GM23248 (cell line): Measurements from ENCODE around the gene CA12. TPM values are rescaled to one million over a fixed set of nuclear protein-coding genes. Genes with fewer than 3 reads are reported as not detected.
A peak's percentile ranks its signal among the peaks of the same experiment; 100 is the strongest.

Source experiments
- DNase-seq: peaks from one replicate; pipeline ENCODE4 v3.0.0-alpha.2; 2015
- H2AFZ ChIP-seq: fragments of 200-600 bp; sonication (generic); 2 replicates; pipeline ENCODE4 v1.6.1; 2016; ENCODE audit warnings: antibody characterized with exemption
- H3F3A ChIP-seq: fragments of 200-600 bp; sonication (generic); 2 replicates; pipeline ENCODE4 v1.6.1; 2016; ENCODE audit warnings: mild to moderate bottlenecking, antibody characterized with exemption, mixed run types; ENCODE audit not compliant: insufficient read depth
- H3K27ac ChIP-seq: fragments of 200-600 bp; sonication (generic); 2 replicates; pipeline ENCODE4 v1.5.1; 2016; ENCODE audit warnings: mild to moderate bottlenecking
- H3K27me3 ChIP-seq: fragments of 200-600 bp; sonication (generic); replicated peaks from 2 replicates; pipeline ENCODE4 v1.6.1; 2016; ENCODE audit warnings: mild to moderate bottlenecking; ENCODE audit not compliant: insufficient read depth
- H3K36me3 ChIP-seq: fragments of 200-600 bp; sonication (generic); 2 replicates; pipeline ENCODE4 v1.6.1; 2016; ENCODE audit warnings: low read depth, mild to moderate bottlenecking
- H3K4me1 ChIP-seq: fragments of 200-600 bp; sonication (generic); 2 replicates; pipeline ENCODE4 v1.6.1; 2016; ENCODE audit warnings: mild to moderate bottlenecking; ENCODE audit not compliant: insufficient read depth
- H3K4me2 ChIP-seq: fragments of 200-600 bp; sonication (generic); one replicate; pipeline ENCODE4 v1.6.1; 2016; ENCODE audit warnings: mild to moderate bottlenecking; ENCODE audit not compliant: unreplicated experiment
- H3K4me3 ChIP-seq: fragments of 200-600 bp; sonication (generic); 2 replicates; pipeline ENCODE4 v1.5.1; 2016; ENCODE audit warnings: mild to moderate bottlenecking
- H3K79me2 ChIP-seq: fragments of 200-600 bp; sonication (generic); 2 replicates; pipeline ENCODE4 v1.6.1; 2016; ENCODE audit warnings: mild to moderate bottlenecking; ENCODE audit not compliant: insufficient read depth
- H3K9ac ChIP-seq: fragments of 200-600 bp; sonication (generic); 2 replicates; pipeline ENCODE4 v1.6.1; 2016; ENCODE audit warnings: mild to moderate bottlenecking
- H3K9me2 ChIP-seq: fragments of 200-600 bp; sonication (generic); 2 replicates; pipeline ENCODE4 v1.6.1; 2016; ENCODE audit warnings: mixed run types, mild to moderate bottlenecking, moderate library complexity; ENCODE audit not compliant: insufficient read depth
- H3K9me3 ChIP-seq: fragments of 200-600 bp; sonication (generic); one replicate; pipeline ENCODE4 v1.6.1; 2017; ENCODE audit warnings: low read depth
- H4K20me1 ChIP-seq: fragments of 200-600 bp; sonication (generic); 2 replicates; pipeline ENCODE4 v1.6.0; 2016; ENCODE audit not compliant: insufficient read depth
- EZH2 ChIP-seq: fragments of 200-600 bp; sonication (generic); IDR thresholded peaks from 2 replicates; pipeline ENCODE4 v1.6.1; 2018; ENCODE audit warnings: antibody characterized with exemption, mild to moderate bottlenecking; ENCODE audit not compliant: insufficient read depth, poor library complexity, severe bottlenecking
- EZH2phosphoT487 ChIP-seq: fragments of 200-600 bp; sonication (generic); IDR thresholded peaks from 2 replicates; pipeline ENCODE4 v1.6.1; 2018; ENCODE audit warnings: antibody characterized with exemption, moderate library complexity, mild to moderate bottlenecking, low read depth; ENCODE audit not compliant: insufficient read depth
- WGBS, 2 experiments: methylation state at CpG; one replicate each; pipeline ENCODE4 v1.1.6; 2015 to 2017; ENCODE audit warnings: low lambda C conversion rate in 2 of 2, low coverage in 1 of 2; ENCODE audit errors: missing lambda C conversion rate in 2 of 2; 5-methylcytosine and 5-hydroxymethylcytosine counted together
- in situ Hi-C: fragments of 300-500 bp; cut with MboI; formaldehyde crosslinking; loops from 2 replicates; pipeline ENCODE4 v1.15.0; 2020
- polyA plus RNA-seq: library from polyadenylated mRNA; unstranded; fragments of >200 nt; fragmentation: Nextera tagmentation; extraction: Ambion mirVana; gene quantifications from 2 replicates; pipeline ENCODE4 v1.2.1, GENCODE V29; 2016
- total RNA-seq: library from RNA; depleted of rRNA; stranded (reverse); fragments of >200 nt; shearing (Covaris generic); gene quantifications from 2 replicates; pipeline ENCODE4 v1.2.3, GENCODE V29; 2014

Gene CA12
- total and polyA plus RNA-seq, 2 experiments from 2014 or later, result 41.8 to 42.1 TPM

DNA sequence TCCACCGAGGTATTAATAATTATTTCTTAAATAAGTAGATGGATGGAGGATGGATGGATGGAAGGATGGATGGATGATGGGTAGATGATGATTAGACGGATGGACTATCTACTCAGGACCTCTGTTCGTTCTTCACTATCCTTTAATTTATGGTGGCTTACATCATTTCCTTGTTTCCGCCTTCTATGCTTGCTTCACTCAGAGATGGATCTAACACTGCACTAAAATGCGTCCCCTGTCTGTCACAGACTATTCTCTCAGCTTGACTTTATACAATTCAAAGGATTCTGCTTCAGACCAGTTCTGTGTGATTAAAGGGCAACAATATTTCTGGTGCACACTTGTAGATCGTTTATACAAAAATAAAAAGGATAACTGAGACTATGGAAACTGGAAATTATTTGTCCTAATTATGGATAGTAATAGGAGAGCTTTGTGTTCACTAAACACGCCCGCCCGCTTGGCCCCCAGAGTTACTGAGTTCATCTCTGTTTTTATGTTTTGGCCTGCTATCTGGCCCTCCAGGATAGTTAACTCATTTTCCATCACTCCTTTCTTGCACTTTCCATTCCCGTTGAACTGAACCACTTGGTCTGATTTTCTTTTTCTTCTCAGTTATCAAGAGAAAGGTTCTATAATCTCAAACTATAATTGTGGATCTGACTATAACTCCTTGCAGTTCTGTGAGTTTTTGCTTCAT, 41.4 kb upstream of the CA12 start:
- no peak for DNase-seq
- Histone ChIP-seq H3F3A (no peaks in the 10 kb centered on the region), H3K9me3 (no peaks in the 10 kb centered on the region), H3K4me1 (no peaks in the 10 kb centered on the region), H4K20me1 (no peaks in the 10 kb centered on the region), H3K9ac (no peak overlapping the region), H3K27ac (no peak overlapping the region), H3K4me2 (no peak overlapping the region), H3K36me3 (no peaks in the 10 kb centered on the region), H2AFZ (no peak overlapping the region), H3K79me2 (no peaks in the 10 kb centered on the region), H3K9me2 (no peaks in the 10 kb centered on the region), H3K4me3 (no peak overlapping the region), H3K27me3 (no peaks in the 10 kb centered on the region)
- 75 to 80% methylated on average over 10 of the region's 10 CpGs for WGBS, 2 experiments
- in situ Hi-C loops, result loop anchor here (25.0 kb wide), 2 partner anchors 261 to 636 kb away; partner anchors contain the start of gene RPS27L
- TF ChIP-seq EZH2, result no peak
- no peak for TF ChIP-seq EZH2phosphoT487

DNA sequence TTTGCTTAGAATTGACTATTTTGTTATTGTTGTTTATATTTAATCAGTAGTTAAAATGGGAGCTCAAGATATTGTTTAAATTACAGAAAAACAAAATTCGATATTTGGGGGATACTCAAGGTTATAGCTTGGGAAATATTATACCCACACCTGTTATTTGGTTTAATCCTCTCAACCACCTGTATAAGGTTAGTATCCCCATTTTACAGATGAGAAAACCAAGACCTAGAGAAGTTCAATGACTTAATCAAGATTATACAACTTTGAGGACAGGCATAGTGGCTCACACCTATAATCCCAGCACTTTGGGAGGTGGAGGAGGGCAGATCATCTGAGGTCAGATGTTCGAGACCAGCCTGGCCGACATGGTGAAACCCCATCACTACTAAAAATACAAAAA, 39.8 kb upstream of the CA12 start:
- no peak for TF ChIP-seq EZH2
- no peak for TF ChIP-seq EZH2phosphoT487
- H3K27me3 ChIP-seq, result no peaks in the 10 kb centered on the region
- H3K9me2 ChIP-seq, result no peaks in the 10 kb centered on the region
- H3K27ac ChIP-seq, result no peak overlapping the region
- no peak for DNase-seq
- in situ Hi-C loops, result loop anchor here (25.0 kb wide), 2 partner anchors 259 to 634 kb away; partner anchors contain the start of gene RPS27L
- no peak overlapping the region for H2AFZ ChIP-seq
- H3K9me3 ChIP-seq, result no peaks in the 10 kb centered on the region
- no peak overlapping the region for H3K4me3 ChIP-seq
- 67 to 73% methylated on average over 3 of the region's 3 CpGs for WGBS, 2 experiments
- no peaks in the 10 kb centered on the region for H3K4me1 ChIP-seq
- no peaks in the 10 kb centered on the region for H4K20me1 ChIP-seq
- H3K79me2 ChIP-seq, result no peaks in the 10 kb centered on the region
- H3K36me3 ChIP-seq, result no peaks in the 10 kb centered on the region
- H3K9ac ChIP-seq, result no peak overlapping the region
- no peak overlapping the region for H3K4me2 ChIP-seq
- no peaks in the 10 kb centered on the region for H3F3A ChIP-seq

DNA sequence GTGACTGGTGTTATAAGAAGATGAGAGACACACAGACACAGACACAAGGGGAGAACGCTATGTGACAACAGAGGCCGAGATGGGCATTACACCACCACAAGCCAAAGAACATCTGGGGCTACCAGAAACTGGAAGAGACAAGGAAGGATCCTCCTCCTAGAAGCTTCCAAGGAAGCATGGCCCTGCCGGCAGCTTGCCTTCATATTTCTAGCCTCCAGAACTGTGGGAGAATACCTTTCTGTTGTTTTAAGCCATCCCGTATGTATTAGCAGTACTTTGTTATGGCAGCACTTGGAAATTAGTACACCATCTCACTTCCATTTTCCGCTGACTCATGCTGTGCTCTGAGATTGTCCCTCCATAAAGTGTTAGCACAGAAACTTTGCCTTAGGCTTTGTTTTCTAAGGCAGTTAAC, 38.7 kb upstream of the CA12 start:
- Histone ChIP-seq H3K4me3 (no peak overlapping the region), H3K79me2 (no peaks in the 10 kb centered on the region), H3K27me3 (no peaks in the 10 kb centered on the region), H3K9ac (no peak overlapping the region), H3K4me2 (no peak overlapping the region), H3K9me3 (no peaks in the 10 kb centered on the region), H3K4me1 (no peaks in the 10 kb centered on the region), H3K27ac (no peak overlapping the region), H3F3A (no peaks in the 10 kb centered on the region), H2AFZ (peak overlapping the region; percentile 77), H4K20me1 (no peaks in the 10 kb centered on the region), H3K36me3 (no peaks in the 10 kb centered on the region), H3K9me2 (no peaks in the 10 kb centered on the region)
- TF ChIP-seq EZH2 (no peak), EZH2phosphoT487 (no peak)
- 65 to 66% methylated on average over 5 of the region's 5 CpGs for WGBS, 2 experiments
- in situ Hi-C loops, result loop anchor here (25.0 kb wide), 2 partner anchors 258 to 633 kb away; partner anchors contain the start of gene RPS27L
- peak; percentile 49 for DNase-seq

DNA sequence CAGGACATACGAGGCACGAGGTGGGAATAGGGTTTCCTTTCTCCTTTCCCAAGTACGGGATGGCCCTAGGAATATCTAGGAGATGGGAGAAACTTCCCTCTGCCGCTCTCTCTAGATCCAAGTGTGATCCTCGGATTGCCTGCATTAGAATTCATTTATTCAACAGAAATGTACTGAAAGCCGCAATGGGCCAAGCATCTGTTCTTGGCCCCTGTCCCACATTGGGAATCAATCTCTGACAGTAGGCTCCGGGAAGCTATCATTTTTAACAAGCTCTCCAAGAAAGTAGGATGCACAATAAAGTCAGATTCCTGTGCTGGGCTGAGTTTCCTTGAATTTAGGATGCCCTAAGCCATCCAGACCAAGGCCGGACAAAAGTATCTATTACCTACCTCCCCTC, 37.2 kb upstream of the CA12 start:
- no peak overlapping the region for H3K4me3 ChIP-seq
- no peaks in the 10 kb centered on the region for H3K9me2 ChIP-seq
- no peaks in the 10 kb centered on the region for H3K79me2 ChIP-seq
- no peaks in the 10 kb centered on the region for H4K20me1 ChIP-seq
- H3F3A ChIP-seq, result no peaks in the 10 kb centered on the region
- no peak overlapping the region for H3K4me2 ChIP-seq
- H3K9ac ChIP-seq, result no peak overlapping the region
- TF ChIP-seq EZH2, result no peak
- TF ChIP-seq EZH2phosphoT487, result no peak
- H3K9me3 ChIP-seq, result no peaks in the 10 kb centered on the region
- no peaks in the 10 kb centered on the region for H3K4me1 ChIP-seq
- no peaks in the 10 kb centered on the region for H3K27me3 ChIP-seq
- in situ Hi-C loops, result loop anchor here (25.0 kb wide), 2 partner anchors 257 to 632 kb away; partner anchors contain the start of gene RPS27L
- H3K27ac ChIP-seq, result no peak overlapping the region
- no peak overlapping the region for H2AFZ ChIP-seq
- no peak for DNase-seq
- WGBS, 2 experiments, result 77 to 84% methylated on average over 8 of the region's 8 CpGs
- H3K36me3 ChIP-seq, result no peaks in the 10 kb centered on the region
